Measurements from ENCODE around the gene ATP11A. TPM values are rescaled to one million over a fixed set of nuclear protein-coding genes. Genes with fewer than 3 reads are reported as not detected.

ATP11A gene
- total and polyA plus RNA-seq, 2 experiments from 2014 or later = 4.9 to 5.0 TPM

DNA sequence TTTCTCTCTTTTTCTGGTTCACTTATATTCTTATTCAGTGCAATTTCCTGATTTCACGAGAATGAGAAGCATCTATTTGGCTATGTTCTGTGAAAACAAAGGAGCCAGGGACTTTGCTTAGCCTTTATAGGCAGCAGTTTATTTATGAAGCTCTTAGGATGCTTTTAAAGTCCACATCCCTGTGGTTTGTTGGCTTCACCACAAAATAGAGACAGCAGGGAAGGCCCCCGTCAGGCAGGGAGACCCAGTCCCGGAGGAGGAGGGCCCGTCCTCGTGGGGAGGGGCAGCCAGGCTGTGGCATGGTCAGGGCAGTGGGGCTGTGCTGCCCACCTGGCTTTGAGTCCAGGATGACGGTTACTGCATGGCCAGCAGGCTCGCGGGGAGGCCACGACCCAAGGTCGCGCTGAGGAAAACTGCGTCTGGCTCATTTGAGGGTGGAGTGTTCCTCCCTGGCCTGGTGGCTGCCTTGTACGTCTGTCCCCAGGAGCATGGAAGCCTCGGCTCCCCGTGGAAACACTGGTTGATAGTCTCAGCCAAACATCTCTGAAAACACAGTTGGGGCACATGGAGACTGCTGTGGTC lies 92.7 kb downstream of the ATP11A start:
- in situ Hi-C loops (cut with MboI) = no loop called here
- DNase-seq = no peak
- Histone ChIP-seq H3K36me3 (ENCODE audit: low read depth) (no peaks in the 10 kb centered on the region), H3K27ac (no peak overlapping the region), H3K79me2 (ENCODE audit: insufficient read depth) (no peaks in the 10 kb centered on the region), H3K4me1 (ENCODE audit: insufficient read depth) (no peaks in the 10 kb centered on the region), H3K4me2 (ENCODE audit: unreplicated experiment) (no peak overlapping the region), H2AFZ (peak overlapping the region; percentile 39; the same call in 1 of the 2 replicates), H3K27me3 (replicated peaks; ENCODE audit: insufficient read depth) (no peaks in the 10 kb centered on the region), H3K9me2 (ENCODE audit: insufficient read depth) (no peaks in the 10 kb centered on the region), H3K4me3 (no peak overlapping the region), H3K9me3 (ENCODE audit: low read depth) (no peaks in the 10 kb centered on the region), H4K20me1 (ENCODE audit: insufficient read depth) (no peaks in the 10 kb centered on the region), H3F3A (ENCODE audit: insufficient read depth) (no peaks in the 10 kb centered on the region), H3K9ac (no peak overlapping the region)
- TF ChIP-seq EZH2phosphoT487 (IDR thresholded peaks at IDR 0.05; ENCODE audit: insufficient read depth, low read depth) (no peak), EZH2 (IDR thresholded peaks at IDR 0.05; ENCODE audit: insufficient read depth, poor library complexity, severe bottlenecking) (no peak)
- WGBS, 2 experiments (ENCODE audit: low coverage in 1 of 2, low lambda C conversion rate in 2 of 2, missing lambda C conversion rate in 2 of 2) = 67 to 76% methylated on average over 15 of the region's 15 CpGs

GRCh38 chr13:112783135-112783977 lies 93.5 kb downstream of the ATP11A start:
- Histone ChIP-seq H3K4me1 (ENCODE audit: insufficient read depth) (no peaks in the 10 kb centered on the region), H3K4me2 (ENCODE audit: unreplicated experiment) (no peak overlapping the region), H4K20me1 (ENCODE audit: insufficient read depth) (no peaks in the 10 kb centered on the region), H3K79me2 (ENCODE audit: insufficient read depth) (no peaks in the 10 kb centered on the region), H3K4me3 (no peak overlapping the region), H3K27ac (no peak overlapping the region), H3K27me3 (replicated peaks; ENCODE audit: insufficient read depth) (no peaks in the 10 kb centered on the region), H2AFZ (no peak overlapping the region), H3K9me2 (ENCODE audit: insufficient read depth) (no peaks in the 10 kb centered on the region), H3K9ac (no peak overlapping the region), H3K36me3 (ENCODE audit: low read depth) (no peaks in the 10 kb centered on the region), H3F3A (ENCODE audit: insufficient read depth) (no peaks in the 10 kb centered on the region), H3K9me3 (ENCODE audit: low read depth) (no peaks in the 10 kb centered on the region)
- peak; percentile 54 for DNase-seq
- in situ Hi-C loops (cut with MboI) = no loop called here
- TF ChIP-seq EZH2 (IDR thresholded peaks at IDR 0.05; ENCODE audit: insufficient read depth, poor library complexity, severe bottlenecking) = no peak
- no peak for TF ChIP-seq EZH2phosphoT487 (IDR thresholded peaks at IDR 0.05; ENCODE audit: insufficient read depth, low read depth)
- 38 to 44% methylated on average over 28 of the region's 28 CpGs for WGBS, 2 experiments (ENCODE audit: low coverage in 1 of 2, low lambda C conversion rate in 2 of 2, missing lambda C conversion rate in 2 of 2)

GRCh38 chr13:112783978-112784371 lies 94.1 kb downstream of the ATP11A start:
- H3K4me2 ChIP-seq (ENCODE audit: unreplicated experiment) = no peak overlapping the region
- TF ChIP-seq EZH2phosphoT487 (IDR thresholded peaks at IDR 0.05; ENCODE audit: insufficient read depth, low read depth) (no peak), EZH2 (IDR thresholded peaks at IDR 0.05; ENCODE audit: insufficient read depth, poor library complexity, severe bottlenecking) (no peak)
- in situ Hi-C loops (cut with MboI) = no loop called here

DNA sequence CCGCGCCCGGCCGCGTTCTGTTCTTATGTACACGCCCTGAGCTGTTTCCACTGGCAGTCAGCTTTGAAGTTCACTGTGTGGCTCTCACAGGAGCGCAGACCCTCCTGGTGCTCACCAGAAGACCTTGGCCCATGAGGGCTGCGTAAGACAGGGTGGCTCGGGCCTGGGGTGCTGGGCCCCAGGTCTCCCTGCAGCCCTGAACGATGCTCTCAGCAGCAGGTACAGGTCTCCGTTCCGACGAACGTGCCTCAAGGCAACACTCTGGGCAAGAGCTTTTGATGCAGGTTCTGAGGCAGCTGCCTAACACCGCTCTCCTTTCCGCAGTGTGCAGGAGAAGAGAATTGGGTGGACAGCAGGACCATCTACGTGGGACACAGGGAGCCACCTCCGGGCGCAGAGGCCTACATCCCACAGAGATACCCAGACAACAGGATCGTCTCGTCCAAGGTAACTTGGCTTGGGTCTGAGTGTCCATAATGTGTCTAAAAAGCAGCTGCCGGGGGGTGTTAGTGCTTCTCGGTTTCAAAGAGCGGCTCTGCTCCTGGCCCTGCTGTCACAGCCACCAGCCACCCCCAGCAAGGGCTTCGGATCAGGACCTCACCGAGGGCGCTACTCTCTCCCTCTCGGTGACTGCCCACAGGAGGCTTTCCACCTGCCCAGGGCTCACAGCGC lies 95.1 kb downstream of the ATP11A start:
- H2AFZ ChIP-seq = no peak overlapping the region
- no peak overlapping the region for H3K4me3 ChIP-seq
- no peaks in the 10 kb centered on the region for H3K9me3 ChIP-seq (ENCODE audit: low read depth)
- no peaks in the 10 kb centered on the region for H3K27me3 ChIP-seq (replicated peaks; ENCODE audit: insufficient read depth)
- H3K79me2 ChIP-seq (ENCODE audit: insufficient read depth) = no peaks in the 10 kb centered on the region
- DNase-seq = no peak
- H4K20me1 ChIP-seq (ENCODE audit: insufficient read depth) = no peaks in the 10 kb centered on the region
- no peak for TF ChIP-seq EZH2phosphoT487 (IDR thresholded peaks at IDR 0.05; ENCODE audit: insufficient read depth, low read depth)
- TF ChIP-seq EZH2 (IDR thresholded peaks at IDR 0.05; ENCODE audit: insufficient read depth, poor library complexity, severe bottlenecking) = no peak
- in situ Hi-C loops (cut with MboI) = no loop called here
- H3F3A ChIP-seq (ENCODE audit: insufficient read depth) = no peaks in the 10 kb centered on the region
- no peak overlapping the region for H3K4me2 ChIP-seq (ENCODE audit: unreplicated experiment)
- no peaks in the 10 kb centered on the region for H3K36me3 ChIP-seq (ENCODE audit: low read depth)
- WGBS, 2 experiments (ENCODE audit: low coverage in 1 of 2, low lambda C conversion rate in 2 of 2, missing lambda C conversion rate in 2 of 2) = 96% methylated on average over 27 to 29 of the region's 29 CpGs
- no peaks in the 10 kb centered on the region for H3K9me2 ChIP-seq (ENCODE audit: insufficient read depth)
- no peak overlapping the region for H3K27ac ChIP-seq
- H3K4me1 ChIP-seq (ENCODE audit: insufficient read depth) = no peaks in the 10 kb centered on the region
- no peak overlapping the region for H3K9ac ChIP-seq

More at GRCh38 chr13:112783978-112784371, 94.1 kb downstream of the ATP11A start:
- no peak overlapping the region for H3K4me3 ChIP-seq
- no peak overlapping the region for H3K27ac ChIP-seq
- H3K79me2 ChIP-seq (ENCODE audit: insufficient read depth) = no peaks in the 10 kb centered on the region
- DNase-seq = no peak
- H3K4me1 ChIP-seq (ENCODE audit: insufficient read depth) = no peaks in the 10 kb centered on the region
- no peak overlapping the region for H2AFZ ChIP-seq
- no peak overlapping the region for H3K9ac ChIP-seq
- H3F3A ChIP-seq (ENCODE audit: insufficient read depth) = no peaks in the 10 kb centered on the region
- H3K9me3 ChIP-seq (ENCODE audit: low read depth) = no peaks in the 10 kb centered on the region
- H3K36me3 ChIP-seq (ENCODE audit: low read depth) = no peaks in the 10 kb centered on the region
- WGBS, 2 experiments (ENCODE audit: low coverage in 1 of 2, low lambda C conversion rate in 2 of 2, missing lambda C conversion rate in 2 of 2) = 86% methylated on average over 9 of the region's 9 CpGs
- no peaks in the 10 kb centered on the region for H4K20me1 ChIP-seq (ENCODE audit: insufficient read depth)
- no peaks in the 10 kb centered on the region for H3K9me2 ChIP-seq (ENCODE audit: insufficient read depth)
- H3K27me3 ChIP-seq (replicated peaks; ENCODE audit: insufficient read depth) = no peaks in the 10 kb centered on the region
